Mucosa of descending colon (tissue), 3 donors: ENCODE data around the gene PSD2. TPM values are rescaled to one million over a fixed set of nuclear protein-coding genes. Genes with fewer than 3 reads are reported as not detected.

Experiments
- ATAC-seq: fragments of 200-7000 bp; cut with Tn5 transposase; one replicate; pipeline ENCODE4 v1.9.1; 2020; ENCODE audit warnings: mild to moderate bottlenecking, moderate library complexity
- DNase-seq, 3 donors: peaks; one replicate each; pipeline ENCODE4 v3.0.0-alpha.2; 2020
- H3K36me3 ChIP-seq: fragments of 200-600 bp; one replicate; pipeline ENCODE4 v1.8.0; 2021; ENCODE audit warnings: low read depth, mild to moderate bottlenecking
- H3K4me1 ChIP-seq: fragments of 200-600 bp; one replicate; pipeline ENCODE4 v1.8.0; 2021; ENCODE audit warnings: low read depth, mild to moderate bottlenecking
- H3K4me3 ChIP-seq: fragments of 200-600 bp; one replicate; pipeline ENCODE4 v1.8.0; 2021; ENCODE audit warnings: mild to moderate bottlenecking
- H3K9me3 ChIP-seq: fragments of 200-600 bp; one replicate; pipeline ENCODE4 v1.8.0; 2021; ENCODE audit warnings: mild to moderate bottlenecking
- CTCF ChIP-seq: fragments of 200-600 bp; IDR thresholded peaks from one replicate; pipeline ENCODE4 v1.8.0; 2022; ENCODE audit warnings: antibody characterized with exemption, mild to moderate bottlenecking
- intact Hi-C, 2 donors: fragments of 100-400 bp; cut with DNase I in 1 of 2; cut with micrococcal nuclease in 1 of 2; formaldehyde crosslinking; loops; one replicate each; pipeline versions ENCODE4 v1.11.0 to v1.11.1; 2022; cut with DNase I, micrococcal nuclease
- total RNA-seq, 3 donors: library from RNA; stranded (reverse); fragmentation: NEBNext Ultra II Directional in 2 of 3; extraction: Animal tissue kit (Norgen Biotek cat#: 25700) in 2 of 3; gene quantifications; one replicate each; pipeline versions ENCODE4 v1.2.1 to v1.2.4, GENCODE V29; 2021 to 2023
- donor health status: DM: no; HTN: no; CAD: no; lungs with moderate emphysema.
- donor health status: DM: no; HTN: no; CAD: no.
- donor health status: DM: no; HTN: yes; CAD: no.

Gene PSD2
- total RNA-seq, 3 donors from 2014 or later = 0.07 to 0.25 TPM; not detected in 1

DNA sequence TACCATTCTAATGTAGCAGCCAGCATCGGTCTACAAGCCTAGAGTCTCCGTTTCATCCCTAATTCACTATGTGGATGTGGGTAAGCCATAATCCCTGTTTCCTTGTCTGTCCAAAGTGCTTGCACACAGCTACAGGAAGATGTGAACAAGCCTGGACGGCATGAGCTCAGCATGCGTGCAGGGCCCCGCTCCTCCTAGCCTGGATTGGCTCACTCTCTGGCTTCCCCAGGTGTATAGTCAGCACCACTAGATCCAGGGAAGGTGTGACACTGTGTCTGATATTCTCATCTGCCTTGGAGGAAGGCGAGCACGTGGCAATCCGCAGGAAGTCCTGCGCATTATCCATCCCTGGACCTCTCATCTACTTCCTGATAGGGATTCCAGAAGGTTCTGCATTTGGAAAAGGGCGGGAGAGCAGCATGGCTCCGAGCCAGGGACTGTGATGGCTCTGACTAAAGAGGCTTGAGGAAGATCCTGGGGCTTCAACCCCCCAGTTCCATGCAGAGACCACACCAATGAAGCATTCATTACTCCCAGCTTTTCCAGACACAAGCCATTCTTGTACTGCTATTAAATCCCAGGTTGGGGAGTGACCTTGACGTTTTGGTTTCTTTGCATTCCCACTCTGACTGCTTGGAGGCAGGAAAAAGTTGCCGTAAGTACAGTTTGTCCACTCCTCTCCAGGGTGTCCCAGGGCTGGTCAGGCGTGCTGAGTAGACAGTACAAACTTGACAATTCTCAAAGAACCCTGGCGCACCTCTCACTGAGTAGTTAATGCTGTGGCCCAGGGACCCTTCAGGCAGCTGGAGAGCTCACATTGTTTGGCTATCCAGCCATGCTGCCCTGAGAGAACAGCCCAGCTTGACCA is 65.6 kb downstream of the PSD2 start:
- intact Hi-C loops = loop anchor here (5.0 to 10.0 kb wide), 3 partner anchors 74 to 104 kb away; no protein-coding TSS in a partner anchor
- no peak for TF ChIP-seq CTCF

DNA sequence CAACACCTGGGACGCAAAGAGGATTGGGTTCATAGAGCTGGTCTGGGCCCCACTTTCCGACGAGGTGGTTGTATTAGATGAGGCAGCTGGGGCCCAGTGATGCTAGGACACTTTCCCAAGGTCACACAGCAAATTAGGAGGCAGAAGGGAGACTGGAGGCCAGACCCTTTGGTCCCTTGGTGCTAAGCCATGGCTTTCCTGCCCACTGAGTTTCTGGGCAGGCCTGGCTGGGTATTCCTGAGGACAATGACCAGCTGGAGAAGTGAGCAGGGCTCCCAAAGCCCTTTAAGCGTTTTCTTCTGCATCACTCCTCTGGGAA is 66.2 kb downstream of the PSD2 start:
- DNase-seq (no peak), ATAC-seq (no peak)
- intact Hi-C loops = loop anchor here (5.0 to 10.0 kb wide), 3 partner anchors 75 to 103 kb away; no protein-coding TSS in a partner anchor
- H3K9me3 ChIP-seq = no peaks in the 10 kb centered on the region
- H3K4me1 ChIP-seq = no peaks in the 10 kb centered on the region
- no peak for TF ChIP-seq CTCF
- H3K36me3 ChIP-seq = no peaks in the 10 kb centered on the region
- no peak overlapping the region for H3K4me3 ChIP-seq

More for the DNA sequence above, 65.6 kb downstream of the PSD2 start:
- H3K36me3 ChIP-seq = no peaks in the 10 kb centered on the region
- no peaks in the 10 kb centered on the region for H3K9me3 ChIP-seq
- DNase-seq (no peak), ATAC-seq (no peak)
- no peaks in the 10 kb centered on the region for H3K4me1 ChIP-seq
- no peak overlapping the region for H3K4me3 ChIP-seq

DNA sequence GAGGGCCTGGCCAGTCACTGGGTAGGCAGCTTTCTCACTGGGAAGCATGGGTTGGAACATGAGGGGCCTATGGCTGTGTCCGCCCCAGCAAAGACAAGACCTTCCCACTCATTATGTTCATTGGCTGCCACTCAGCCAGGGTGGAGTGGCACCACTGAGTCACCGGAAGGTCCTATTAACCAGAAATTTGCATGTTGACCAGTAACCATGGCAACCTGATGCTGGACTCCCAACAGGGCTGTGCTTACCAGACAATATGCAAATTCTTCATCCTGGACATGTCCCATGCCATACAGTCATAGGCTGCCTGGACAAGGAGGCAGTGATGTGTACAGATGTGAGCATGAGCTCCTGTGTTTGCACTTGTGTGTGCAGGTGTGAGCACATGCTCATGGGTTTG is 66.7 kb downstream of the PSD2 start:
- TF ChIP-seq CTCF = no peak
- DNase-seq (no peak), ATAC-seq (no peak)
- intact Hi-C loops = loop anchor here (5.0 to 10.0 kb wide), 3 partner anchors 75 to 102 kb away; no protein-coding TSS in a partner anchor
- Histone ChIP-seq H3K9me3 (no peaks in the 10 kb centered on the region), H3K4me3 (no peak overlapping the region), H3K36me3 (no peaks in the 10 kb centered on the region), H3K4me1 (no peaks in the 10 kb centered on the region)

DNA sequence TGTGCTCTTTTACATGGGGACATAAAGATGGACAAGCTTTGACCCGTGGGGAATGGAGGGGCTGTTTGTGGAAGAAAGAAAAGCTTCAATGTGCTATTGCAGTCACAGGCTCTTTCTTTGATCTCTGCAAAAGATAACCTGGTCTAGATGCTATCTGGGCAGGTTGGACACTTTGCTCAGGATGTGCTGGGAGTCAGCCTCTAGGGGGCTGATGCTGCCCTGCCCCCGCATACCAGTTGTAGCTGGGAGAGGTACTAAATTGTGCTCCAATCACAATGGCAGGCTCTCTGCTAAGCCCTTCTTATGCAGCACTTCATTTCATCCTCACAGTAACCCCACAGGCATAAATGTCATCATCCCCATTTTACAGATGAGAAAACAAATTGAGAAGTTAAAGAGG is 67.2 kb downstream of the PSD2 start:
- H3K4me1 ChIP-seq = no peaks in the 10 kb centered on the region
- no peak for DNase-seq
- H3K36me3 ChIP-seq = no peaks in the 10 kb centered on the region
- no peak for ATAC-seq
- H3K9me3 ChIP-seq = no peaks in the 10 kb centered on the region
- intact Hi-C loops = loop anchor here (5.0 to 10.0 kb wide), 3 partner anchors 76 to 102 kb away; no protein-coding TSS in a partner anchor
- TF ChIP-seq CTCF = no peak
- no peak overlapping the region for H3K4me3 ChIP-seq

- no peaks in the 10 kb centered on the region for H3K36me3 ChIP-seq
- intact Hi-C loops = loop anchor here (5.0 to 10.0 kb wide), 3 partner anchors 76 to 101 kb away; no protein-coding TSS in a partner anchor
- peak in 2 of 3 donors; percentile 37 to 51 for DNase-seq
- H3K9me3 ChIP-seq = no peaks in the 10 kb centered on the region
- H3K4me3 ChIP-seq = no peak overlapping the region
- no peak for TF ChIP-seq CTCF
- no peaks in the 10 kb centered on the region for H3K4me1 ChIP-seq
- ATAC-seq = peak; percentile 25
These were observed 67.8 kb downstream of the PSD2 start for GRCh38 chr5:139863361-139863760.
